OCI-LY1 (cell line): ENCODE measurements around the gene SH3BP4.

Source experiments
- H2AFZ ChIP-seq: fragments of 200-600 bp; sonication (generic), shearing (Covaris generic); 2 replicates; pipeline ENCODE4 v1.6.0; 2014; ENCODE audit warnings: antibody characterized with exemption, mild to moderate bottlenecking, low read length
- H3F3A ChIP-seq: fragments of 200-600 bp; sonication (generic), shearing (Covaris generic); 2 replicates; pipeline ENCODE4 v1.6.0; 2014; ENCODE audit warnings: mild to moderate bottlenecking, antibody characterized with exemption, low read length, moderate library complexity; ENCODE audit not compliant: insufficient read depth
- H3K27ac ChIP-seq: fragments of 200-600 bp; sonication (generic); 2 replicates; pipeline ENCODE4 v1.5.1; 2014; ENCODE audit warnings: low read length, mixed run types, mild to moderate bottlenecking, low read depth; ENCODE audit not compliant: poor library complexity, severe bottlenecking
- H3K27me3 ChIP-seq: fragments of 200-600 bp; sonication (generic); 2 replicates; pipeline ENCODE4 v1.6.0; 2014; ENCODE audit warnings: antibody characterized with exemption, mild to moderate bottlenecking, low read length, moderate library complexity; ENCODE audit not compliant: insufficient read depth
- H3K36me3 ChIP-seq: fragments of 200-600 bp; sonication (generic); 2 replicates; pipeline ENCODE4 v1.6.1; 2014; ENCODE audit warnings: mild to moderate bottlenecking, antibody characterized with exemption, low read length, moderate library complexity, mixed read lengths; ENCODE audit not compliant: insufficient read depth
- H3K4me1 ChIP-seq: fragments of 200-600 bp; sonication (generic); 2 replicates; pipeline ENCODE4 v1.5.1; 2014; ENCODE audit warnings: mild to moderate bottlenecking, low read length, moderate library complexity; ENCODE audit not compliant: insufficient read depth, severe bottlenecking
- H3K4me2 ChIP-seq: fragments of 200-600 bp; sonication (generic), shearing (Covaris generic); 2 replicates; pipeline ENCODE4 v1.6.1; 2014; ENCODE audit warnings: low read length
- H3K4me3 ChIP-seq: fragments of 200-600 bp; sonication (generic); 2 replicates; pipeline ENCODE4 v1.5.1; 2014; ENCODE audit warnings: low read length, low read depth, mild to moderate bottlenecking, mixed read lengths; ENCODE audit not compliant: poor library complexity, severe bottlenecking
- H3K79me2 ChIP-seq: fragments of 200-600 bp; shearing (Covaris generic); 2 replicates; pipeline ENCODE4 v1.6.1; 2016; ENCODE audit warnings: mixed run types, low read length, mixed read lengths; ENCODE audit not compliant: insufficient read depth
- H3K9ac ChIP-seq: fragments of 200-600 bp; sonication (generic), shearing (Covaris generic); 2 replicates; pipeline ENCODE4 v1.6.1; 2014; ENCODE audit warnings: mild to moderate bottlenecking, low read length, mixed read lengths
- H3K9me2 ChIP-seq: fragments of 200-600 bp; sonication (generic), shearing (Covaris generic); 2 replicates; pipeline ENCODE4 v1.6.1; 2014; ENCODE audit warnings: low read depth, mild to moderate bottlenecking, low read length, mixed read lengths
- H3K9me3 ChIP-seq: fragments of 200-600 bp; shearing (Covaris generic); 2 replicates; pipeline ENCODE4 v1.6.1; 2014; ENCODE audit warnings: low read length, mixed read lengths
- H4K20me1 ChIP-seq: fragments of 200-600 bp; sonication (generic), shearing (Covaris generic); 2 replicates; pipeline ENCODE4 v1.6.0; 2016; ENCODE audit warnings: mild to moderate bottlenecking, low read length; ENCODE audit not compliant: insufficient read depth
- CTCF ChIP-seq: fragments of 200-600 bp; sonication (generic), shearing (Covaris generic); IDR thresholded peaks from 2 replicates; pipeline ENCODE4 v1.5.1; 2017; ENCODE audit warnings: mild to moderate bottlenecking, antibody characterized with exemption, low read length, moderate library complexity, mixed read lengths
- EZH2 ChIP-seq: fragments of 200-600 bp; sonication (generic), shearing (Covaris generic); IDR thresholded peaks from 2 replicates; pipeline ENCODE4 v1.8.0; 2017; ENCODE audit warnings: borderline replicate concordance, mixed run types, mild to moderate bottlenecking, antibody characterized with exemption, low read length, moderate library complexity, mixed read lengths

SH3BP4 gene

GRCh38 chr2:235084424-235084823 is 132.6 kb downstream of the SH3BP4 start:
- H3K27me3 ChIP-seq = no peaks in the 10 kb centered on the region
- no peak overlapping the region for H3K4me3 ChIP-seq
- no peaks in the 10 kb centered on the region for H3K4me1 ChIP-seq
- no peaks in the 10 kb centered on the region for H3K79me2 ChIP-seq
- H3K9me2 ChIP-seq = no peaks in the 10 kb centered on the region
- H3F3A ChIP-seq = no peaks in the 10 kb centered on the region
- H3K4me2 ChIP-seq = no peak overlapping the region
- no peak overlapping the region for H3K27ac ChIP-seq
- no peak overlapping the region for H2AFZ ChIP-seq
- TF ChIP-seq EZH2 (no peak), CTCF (no peak)
- no peak overlapping the region for H3K9ac ChIP-seq
- no peaks in the 10 kb centered on the region for H3K36me3 ChIP-seq
- no peaks in the 10 kb centered on the region for H4K20me1 ChIP-seq
- H3K9me3 ChIP-seq = no peaks in the 10 kb centered on the region

GRCh38 chr2:235085476-235085875 is 133.7 kb downstream of the SH3BP4 start:
- Histone ChIP-seq H3K36me3 (no peaks in the 10 kb centered on the region), H3K27me3 (no peaks in the 10 kb centered on the region), H3F3A (no peaks in the 10 kb centered on the region), H3K4me3 (no peak overlapping the region), H4K20me1 (no peaks in the 10 kb centered on the region), H3K27ac (no peak overlapping the region), H3K79me2 (no peaks in the 10 kb centered on the region), H3K9me3 (no peaks in the 10 kb centered on the region), H2AFZ (no peak overlapping the region), H3K9ac (no peak overlapping the region), H3K4me1 (no peaks in the 10 kb centered on the region), H3K4me2 (no peak overlapping the region), H3K9me2 (no peaks in the 10 kb centered on the region)
- TF ChIP-seq EZH2 (no peak), CTCF (no peak)

- Histone ChIP-seq H3K9me2 (no peaks in the 10 kb centered on the region), H3K4me1 (no peaks in the 10 kb centered on the region), H3K27ac (no peak overlapping the region), H3F3A (no peaks in the 10 kb centered on the region), H3K27me3 (no peaks in the 10 kb centered on the region), H4K20me1 (no peaks in the 10 kb centered on the region), H3K4me2 (no peak overlapping the region), H2AFZ (no peak overlapping the region), H3K79me2 (no peaks in the 10 kb centered on the region), H3K36me3 (no peaks in the 10 kb centered on the region), H3K9me3 (no peaks in the 10 kb centered on the region), H3K4me3 (no peak overlapping the region), H3K9ac (no peak overlapping the region)
- TF ChIP-seq CTCF (no peak), EZH2 (no peak)
Measured at GRCh38 chr2:235086481-235087184, 134.8 kb downstream of the SH3BP4 start.
